Transverse colon (tissue), 4 donors: ENCODE measurements around the gene TMEM92.

Experiments
- CTCF ChIP-seq, 5 experiments: fragments of 200-600 bp in 3 of 5; fragments of 450-650 bp in 2 of 5; sonication (generic) in 3 of 5; IDR thresholded peaks; 1 replicate in 2 of 5; 2 replicates in 3 of 5; pipeline ENCODE4 v1.5.1; 2016 to 2017; ENCODE audit warnings: antibody characterized with exemption in 5 of 5, inconsistent platforms in 3 of 5, mild to moderate bottlenecking in 2 of 5, moderate library complexity in 1 of 5
- EP300 ChIP-seq: sonication (generic); formaldehyde crosslinking; IDR thresholded peaks from one replicate; pipeline ENCODE4 v1.6.1; 2017; ENCODE audit warnings: antibody characterized with exemption, low read depth
- POLR2A ChIP-seq: fragments of 450-650 bp; IDR thresholded peaks from one replicate; pipeline ENCODE4 v1.6.1; 2016; ENCODE audit warnings: antibody characterized with exemption, mild to moderate bottlenecking, moderate library complexity
- POLR2AphosphoS5 ChIP-seq, 3 donors: sonication (generic); formaldehyde crosslinking; IDR thresholded peaks; one replicate each; pipeline ENCODE4 v1.6.1; 2016; ENCODE audit warnings: antibody characterized with exemption in 3 of 3

DNA sequence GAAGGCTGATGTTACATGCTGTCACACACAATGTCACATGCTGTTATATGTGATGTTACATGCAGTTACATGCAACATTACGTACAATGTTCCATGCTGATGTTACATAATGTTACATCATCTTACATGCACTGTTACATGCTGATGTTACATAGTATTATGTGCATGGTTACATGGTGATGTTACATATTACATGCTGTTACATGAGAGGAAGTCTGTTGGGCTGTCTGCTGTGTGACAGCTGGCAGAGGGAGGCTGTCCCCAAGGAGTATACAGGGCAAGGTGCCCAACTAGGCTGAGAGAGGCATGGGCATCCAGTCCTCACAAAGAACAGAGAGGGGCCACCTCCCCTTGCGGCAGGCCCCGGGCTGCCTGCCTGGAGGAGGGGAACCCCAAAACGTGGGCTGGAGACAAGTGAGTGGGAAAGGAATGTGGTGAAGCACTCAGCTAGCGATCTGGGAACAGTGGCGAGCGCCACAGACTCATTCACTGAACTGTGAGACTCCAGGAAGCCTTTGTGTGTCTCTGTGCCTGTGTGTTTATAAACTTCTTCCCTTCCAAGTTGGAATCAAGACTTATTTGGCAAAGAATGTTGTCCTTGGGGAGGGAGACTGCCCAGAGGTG, 30.6 kb downstream of the TMEM92 start:
- no peak for TF ChIP-seq CTCF (IDR thresholded peaks at IDR 0.05)
- TF ChIP-seq EP300, result no peak
- TF ChIP-seq POLR2AphosphoS5 (IDR thresholded peaks at IDR 0.05), result no peak
- no peak for TF ChIP-seq POLR2A
